Kidney (tissue), 14 donors: ENCODE results near the gene KLF13. TPM values are rescaled to one million over a fixed set of nuclear protein-coding genes. Genes with fewer than 3 reads are reported as not detected.

Experiments used
- DNase-seq, 5 donors: peaks; one replicate each; pipeline ENCODE4 v3.0.0-alpha.2; 2013 to 2020
- FAIRE-seq: peaks from 2 replicates; lab custom pipeline; 2012; peaks lifted over from hg19 to GRCh38; lab: Jason Lieb, UNC
- H3K27ac ChIP-seq, 2 donors: one replicate each; pipeline ENCODE4 v1.7.0; 2013; ENCODE audit warnings: low read depth in 2 of 2, low read length in 2 of 2, inconsistent platforms in 1 of 2
- H3K27me3 ChIP-seq: one replicate; pipeline ENCODE4 v1.7.1; 2013; ENCODE audit warnings: low read length, inconsistent platforms; ENCODE audit not compliant: control insufficient read depth, insufficient read depth
- H3K36me3 ChIP-seq, 3 donors: one replicate each; pipeline versions ENCODE4 v1.7.0 to v1.7.1; 2013; ENCODE audit warnings: low read length in 3 of 3, control low read depth in 1 of 3, inconsistent platforms in 1 of 3; ENCODE audit not compliant: insufficient read depth in 3 of 3, control insufficient read depth in 2 of 3
- H3K4me1 ChIP-seq, 3 donors: one replicate each; pipeline versions ENCODE4 v1.7.0 to v1.7.1; 2013; ENCODE audit warnings: low read length in 3 of 3, inconsistent platforms in 1 of 3, low read depth in 1 of 3; ENCODE audit not compliant: control insufficient read depth in 2 of 3, insufficient read depth in 2 of 3
- H3K4me3 ChIP-seq, 3 donors: one replicate each; pipeline versions ENCODE4 v1.7.0 to v1.8.1; 2013; ENCODE audit warnings: low read length in 3 of 3, control low read depth in 1 of 3, inconsistent platforms in 1 of 3
- H3K9ac ChIP-seq, 3 donors: one replicate each; pipeline versions ENCODE4 v1.7.0 to v1.7.1; 2013; ENCODE audit warnings: low read length in 3 of 3, control low read depth in 1 of 3, inconsistent platforms in 1 of 3
- H3K9me3 ChIP-seq, 3 donors: one replicate each; pipeline versions ENCODE4 v1.7.0 to v1.7.1; 2013; ENCODE audit warnings: low read length in 3 of 3, control low read depth in 1 of 3, inconsistent platforms in 1 of 3; ENCODE audit not compliant: control insufficient read depth in 2 of 3, insufficient read depth in 1 of 3
- CTCF ChIP-seq: IDR thresholded peaks from 3 replicates; pipeline ENCODE4 v1.5.1; 2012; ENCODE audit warnings: mild to moderate bottlenecking, moderate library complexity, borderline replicate concordance; ENCODE audit not compliant: insufficient read depth; ENCODE audit errors: extremely low read depth
- intact Hi-C: fragments of 100-400 bp; cut with DNase I; formaldehyde crosslinking; loops from one replicate; pipeline ENCODE4 v1.11.1; 2022
- polyA plus RNA-seq: library from polyadenylated mRNA; stranded (reverse); fragments of 350-450 nt; fragmentation: Illumina TruSeq; extraction: RNeasy Lipid Tissue Mini Kit (QIAGEN cat#74804); gene quantifications from one replicate; pipeline ENCODE4 v1.2.3, GENCODE V29; 2014; ENCODE audit warnings: low read depth, low replicate concordance; ENCODE audit not compliant: insufficient read depth
- total RNA-seq: library from RNA; stranded (reverse); fragmentation: NEBNext Ultra II Directional; extraction: Animal tissue kit (Norgen Biotek cat#: 25700); gene quantifications from one replicate; pipeline ENCODE4 v1.2.1, GENCODE V29; 2021
- donor health status: control.
- donor health status: control.
- donor health status: control.
- donor health status: control.
- donor health status: control.
- donor health status: DM: yes; HTN: yes; CAD: no.
- donor health status: Normal renal cell carcinoma (clear cell type).

Gene KLF13
- total and polyA plus RNA-seq, 2 donors from 2014 or later = 55.5 to 123 TPM

GRCh38 chr15:31403096-31403495 is 76.5 kb downstream of the KLF13 start:
- DNase-seq = no peak
- intact Hi-C loops = loop anchor here (5.0 kb wide), 1 partner anchor 34 kb away; no protein-coding TSS in a partner anchor
- Histone ChIP-seq H3K36me3 (no peaks in the 10 kb centered on the region), H3K27ac (peak overlapping the region in 1 of 2 donors; percentile 54), H3K4me3 (no peak overlapping the region), H3K4me1 (peaks cover 0 to 15% (median 2%) of the 10 kb centered on the region in 3 donors), H3K27me3 (no peaks in the 10 kb centered on the region), H3K9me3 (no peaks in the 10 kb centered on the region), H3K9ac (no peak overlapping the region)
- TF ChIP-seq CTCF = no peak
- FAIRE-seq = no peak

GRCh38 chr15:31403606-31404005 is 77.0 kb downstream of the KLF13 start:
- no peaks in the 10 kb centered on the region for H3K36me3 ChIP-seq
- no peak overlapping the region for H3K9ac ChIP-seq
- H3K9me3 ChIP-seq = no peaks in the 10 kb centered on the region
- no peak for DNase-seq
- no peak overlapping the region for H3K27ac ChIP-seq
- intact Hi-C loops = loop anchor here (5.0 kb wide), 1 partner anchor 34 kb away; no protein-coding TSS in a partner anchor
- no peak overlapping the region for H3K4me3 ChIP-seq
- FAIRE-seq = no peak
- no peak for TF ChIP-seq CTCF
- no peaks in the 10 kb centered on the region for H3K27me3 ChIP-seq
- peaks cover 0 to 10% (median 0%) of the 10 kb centered on the region in 3 donors for H3K4me1 ChIP-seq

GRCh38 chr15:31404345-31404744 is 77.7 kb downstream of the KLF13 start:
- FAIRE-seq = no peak
- intact Hi-C loops = loop anchor here (5.0 kb wide), 1 partner anchor 33 kb away; no protein-coding TSS in a partner anchor

More at GRCh38 chr15:31404345-31404744, 77.7 kb downstream of the KLF13 start:
- Histone ChIP-seq H3K4me3 (no peak overlapping the region), H3K27me3 (no peaks in the 10 kb centered on the region), H3K9ac (no peak overlapping the region), H3K4me1 (peaks cover 0 to 6% (median 0%) of the 10 kb centered on the region in 3 donors), H3K36me3 (no peaks in the 10 kb centered on the region), H3K27ac (no peak overlapping the region), H3K9me3 (no peaks in the 10 kb centered on the region)
- DNase-seq = no peak
- TF ChIP-seq CTCF = no peak
